ENCODE results near the gene PIK3CB.

The PIK3CB gene

GRCh38 chr3:138834596-138835396, at the start of gene PIK3CB:
Gene PIK3CB, minus strand, starts transcription at chr3:138834928. Its CDS starts 75,585 bp downstream, at chr3:138759343.
- DNase-seq (ENCODE audit: low read depth in 2 of 2), result peak; percentile 86 to 87

- no peak for DNase-seq (ENCODE audit: low read depth in 2 of 2)
Observed at GRCh38 chr3:138881233-138881632, 46.5 kb upstream of the PIK3CB start.

DNA sequence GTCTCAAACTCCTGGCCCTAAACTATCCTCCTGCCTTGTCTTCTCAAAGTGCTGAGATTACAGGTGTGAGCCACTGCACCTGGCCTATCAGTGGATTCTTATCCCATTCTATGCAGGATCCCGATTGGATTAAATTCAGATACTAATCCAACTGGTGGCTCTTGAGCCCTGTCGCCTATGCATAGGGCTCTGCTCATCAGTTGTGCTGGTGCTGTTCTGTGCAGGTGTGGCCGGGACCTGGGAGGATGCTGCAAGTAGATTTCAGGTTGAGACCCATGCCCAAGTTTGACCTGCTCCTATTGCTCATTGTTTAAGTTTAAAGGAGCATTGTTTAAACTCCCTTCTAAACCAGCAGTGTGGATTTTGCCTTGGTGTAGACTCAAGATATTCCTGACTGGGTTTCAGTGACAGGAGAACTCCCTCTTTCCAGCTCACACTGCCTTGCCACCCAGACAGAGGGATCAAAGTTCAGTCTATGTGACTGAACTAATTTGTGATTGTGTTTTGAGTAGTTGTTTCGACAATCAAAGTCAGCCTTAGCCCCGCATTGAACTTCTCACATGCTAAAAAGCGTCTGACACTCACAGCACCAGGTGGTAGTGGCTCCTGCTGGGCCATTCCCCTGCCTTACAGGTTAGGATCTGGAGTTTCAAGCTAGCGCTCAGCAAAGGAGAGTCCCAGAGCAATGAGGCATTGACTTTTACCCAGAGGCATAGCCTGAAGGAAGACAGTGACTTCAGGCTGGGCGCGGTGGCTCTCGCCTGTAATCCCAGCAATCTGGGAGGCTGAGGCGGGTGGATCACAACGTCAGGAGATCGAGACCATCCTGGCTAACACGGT, 45.0 kb upstream of the PIK3CB start:
- no peak for DNase-seq (ENCODE audit: low read depth in 2 of 2)

GRCh38 chr3:138877226-138877625, 42.5 kb upstream of the PIK3CB start:
- no peak for DNase-seq (ENCODE audit: low read depth in 2 of 2)

DNA sequence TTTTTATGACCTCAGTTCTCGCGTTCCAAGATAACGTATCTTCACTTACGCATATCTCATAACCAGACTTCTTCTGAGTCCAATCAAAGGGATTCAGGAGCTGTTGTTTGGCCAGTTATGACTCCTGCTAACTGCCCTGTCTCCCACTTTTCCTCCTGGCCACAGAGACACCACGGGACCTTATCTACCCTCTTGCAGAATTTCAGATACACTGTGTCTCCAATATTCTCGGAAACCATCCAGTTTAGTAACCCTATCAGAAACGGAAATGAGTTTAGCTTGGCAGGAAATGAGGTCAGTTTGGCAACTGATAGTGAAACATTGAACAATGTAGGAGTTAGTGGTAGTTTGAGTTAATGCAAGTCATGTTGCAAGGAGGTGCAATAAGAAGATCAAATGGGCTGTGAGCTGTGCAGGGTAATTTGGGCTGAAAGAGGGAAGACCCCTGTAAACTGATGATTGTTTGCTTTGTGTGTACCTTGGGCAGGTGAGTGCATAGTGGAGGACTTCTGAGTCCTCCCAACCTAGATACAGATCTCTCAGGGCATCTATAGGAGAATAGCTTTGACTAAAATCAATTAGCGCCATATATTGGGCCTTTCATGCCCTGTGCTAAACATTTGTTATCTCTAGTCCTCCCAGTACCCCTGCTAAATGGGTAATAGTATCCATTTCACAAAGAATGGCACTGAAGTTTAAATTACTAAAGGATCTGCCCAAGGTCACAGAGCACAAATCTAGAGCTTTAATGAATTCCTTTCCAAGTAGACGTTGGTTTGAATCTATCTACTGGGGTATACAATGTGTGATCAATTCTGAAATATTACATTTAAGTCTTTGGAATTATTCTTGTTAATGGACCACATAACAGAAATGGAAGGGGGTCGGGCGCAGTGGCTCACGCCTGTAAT, 41.3 kb upstream of the PIK3CB start:
- DNase-seq (ENCODE audit: low read depth in 2 of 2), result no peak

GRCh38 chr3:138875096-138875753, 40.5 kb upstream of the PIK3CB start:
- no peak for DNase-seq (ENCODE audit: low read depth in 2 of 2)

DNA sequence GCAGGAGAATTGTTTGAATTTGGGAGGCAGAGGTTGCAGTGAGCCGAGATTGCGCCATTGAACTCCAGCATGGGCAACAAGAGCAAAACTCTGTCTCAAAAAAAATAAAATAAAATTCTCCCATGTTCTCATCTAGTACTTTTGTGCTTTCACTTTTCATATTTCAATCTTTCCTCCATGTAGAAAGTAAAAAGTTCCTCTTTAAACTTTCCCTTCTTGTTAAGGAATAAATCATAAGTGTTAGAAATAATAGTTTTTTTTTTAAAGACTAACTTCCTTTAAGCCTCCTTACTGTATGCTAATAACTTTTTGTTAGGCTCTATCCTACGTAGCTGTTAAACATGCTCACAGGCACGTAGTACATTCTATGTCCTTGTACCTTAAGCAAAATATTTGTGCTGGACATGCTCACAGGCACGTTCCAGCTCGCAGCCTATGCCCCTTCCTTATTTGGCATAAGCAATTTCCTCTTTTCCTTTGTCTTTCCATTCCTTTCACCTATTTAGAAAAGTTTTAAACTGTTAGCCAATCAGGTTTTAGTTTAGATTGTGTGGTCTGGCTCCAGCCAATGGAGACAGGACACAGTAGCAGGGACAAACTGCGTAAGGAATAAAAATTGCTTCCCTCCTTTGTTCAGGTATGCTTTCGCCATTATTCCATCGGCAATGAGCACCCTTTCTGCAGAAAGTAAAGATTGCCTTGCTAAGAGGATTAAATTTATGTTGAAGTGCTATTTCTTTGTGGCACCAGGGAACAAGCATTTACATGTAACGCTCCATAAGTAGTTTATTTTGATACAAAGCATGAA, 38.9 kb upstream of the PIK3CB start:
- DNase-seq (ENCODE audit: low read depth in 2 of 2), result no peak

GRCh38 chr3:138872632-138873031, 37.9 kb upstream of the PIK3CB start:
- no peak for DNase-seq (ENCODE audit: low read depth in 2 of 2)

- no peak for DNase-seq (ENCODE audit: low read depth in 2 of 2)
Observed at GRCh38 chr3:138867996-138868395, 33.3 kb upstream of the PIK3CB start.

DNA sequence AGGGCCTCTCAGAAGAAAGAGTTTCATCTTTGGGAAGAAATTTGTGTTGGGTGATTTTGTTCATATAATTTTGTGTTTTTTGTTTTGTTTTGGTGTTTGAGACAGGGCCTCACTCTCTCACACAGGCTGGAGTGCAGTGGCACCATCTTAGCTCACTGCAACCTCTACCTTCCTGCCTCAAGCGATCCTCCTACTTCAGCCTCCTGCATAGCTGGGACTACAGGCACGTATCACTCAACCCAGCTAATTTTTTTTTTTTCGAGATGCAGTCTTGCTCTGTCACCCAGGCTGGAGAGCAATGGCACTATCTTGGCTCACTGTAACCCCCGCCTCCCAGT, 29.0 kb upstream of the PIK3CB start:
- DNase-seq (ENCODE audit: low read depth in 2 of 2), result no peak

GRCh38 chr3:138862924-138863775, 28.4 kb upstream of the PIK3CB start:
- DNase-seq (ENCODE audit: low read depth in 2 of 2), result no peak

DNA sequence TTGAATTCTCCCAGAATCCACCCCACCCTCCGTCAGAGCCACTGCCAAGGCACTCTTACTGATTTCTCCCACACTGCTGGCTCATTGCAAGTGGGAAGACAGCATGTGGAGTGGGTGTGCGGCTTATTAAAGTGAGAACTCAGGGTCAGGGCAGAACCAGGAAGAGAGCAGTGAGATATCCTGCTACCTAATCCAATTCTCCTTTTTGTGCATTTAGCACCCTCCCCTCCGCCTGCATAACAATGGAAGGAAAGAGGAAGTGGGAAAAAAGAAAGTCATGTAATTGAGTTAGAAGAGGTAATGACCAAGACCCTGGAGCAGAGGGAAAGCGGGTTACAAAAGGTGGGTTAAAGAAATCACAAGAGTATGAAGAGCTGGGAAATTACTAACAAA, 27.8 kb upstream of the PIK3CB start:
- DNase-seq (ENCODE audit: low read depth in 2 of 2), result no peak

DNA sequence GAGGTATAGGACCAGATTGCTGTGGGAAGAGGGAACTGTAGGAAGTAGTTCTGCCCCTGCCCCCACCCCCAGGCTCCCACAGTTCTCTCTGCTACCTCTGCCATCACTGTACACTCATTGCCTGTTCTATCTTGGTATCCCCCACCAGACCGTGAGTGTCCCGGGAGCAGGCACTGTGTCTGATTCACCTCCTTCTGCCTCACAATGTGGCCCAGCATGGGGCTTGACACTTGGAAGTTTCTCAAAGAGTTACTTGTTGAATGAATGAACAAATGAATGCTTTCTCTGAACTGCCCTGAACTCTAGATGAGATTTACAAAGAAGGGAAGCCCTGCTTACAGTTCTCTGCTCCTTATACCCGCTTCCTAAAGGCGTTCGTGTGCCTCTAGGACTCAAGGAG, 27.1 kb upstream of the PIK3CB start:
- DNase-seq (ENCODE audit: low read depth in 2 of 2), result no peak

- no peak for DNase-seq (ENCODE audit: low read depth in 2 of 2)
Observed at GRCh38 chr3:138856799-138857198, 22.1 kb upstream of the PIK3CB start.

GRCh38 chr3:138854940-138855339, 20.2 kb upstream of the PIK3CB start:
- no peak for DNase-seq (ENCODE audit: low read depth in 2 of 2)

GRCh38 chr3:138854204-138854603, 19.5 kb upstream of the PIK3CB start:
- no peak for DNase-seq (ENCODE audit: low read depth in 2 of 2)

DNA sequence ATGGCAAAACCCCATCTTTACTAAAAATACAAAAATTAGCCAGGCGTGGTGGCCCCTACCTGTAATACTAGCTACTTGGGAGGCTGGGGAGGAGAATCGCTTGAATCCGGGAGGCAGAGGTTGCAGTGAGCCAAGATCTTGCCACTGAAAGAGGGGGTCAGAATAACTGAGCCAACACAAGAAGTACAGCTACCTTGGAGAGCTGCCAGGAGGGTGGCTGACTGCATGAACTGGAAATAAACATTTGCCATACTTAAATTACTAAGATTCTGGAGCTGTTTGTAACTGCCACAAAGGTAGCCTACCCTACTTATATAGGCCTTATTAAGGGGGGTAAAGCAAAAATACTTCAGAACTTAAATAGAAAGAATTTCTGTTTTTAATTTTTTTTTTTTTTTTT, 15.4 kb upstream of the PIK3CB start:
- DNase-seq (ENCODE audit: low read depth in 2 of 2), result no peak

DNA sequence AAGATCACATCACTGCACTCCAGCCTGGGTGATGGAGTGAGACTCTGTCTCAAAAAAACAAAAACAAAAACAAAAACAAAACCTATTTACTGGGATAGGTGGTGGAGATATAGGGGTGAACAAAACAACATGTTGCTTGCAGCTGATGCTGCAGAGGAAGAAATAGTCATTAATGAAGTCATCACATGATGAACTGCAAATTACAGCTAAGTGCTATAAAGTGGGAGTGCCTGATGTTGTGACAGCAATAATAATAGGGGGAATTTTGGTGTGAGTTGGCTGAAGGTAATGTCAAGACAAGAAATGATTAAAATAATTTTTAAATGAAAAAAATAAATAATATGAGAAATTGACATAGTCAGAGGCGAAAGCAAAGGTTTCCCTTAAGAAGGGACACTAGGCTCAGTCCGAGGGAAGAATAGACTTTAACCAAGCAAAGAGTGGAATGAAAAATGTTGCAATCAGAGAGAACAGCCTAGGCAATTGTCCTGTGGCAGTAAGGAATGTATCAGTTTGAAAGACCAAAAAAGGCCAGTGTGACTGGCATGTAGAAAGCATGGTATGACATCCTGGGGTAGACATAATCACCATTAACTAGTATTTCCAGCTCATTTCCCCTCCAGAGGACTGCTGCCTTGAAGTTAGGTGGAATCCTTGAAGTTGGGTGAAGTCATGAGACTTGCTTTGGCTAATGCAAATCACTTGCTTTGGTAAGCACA, 14.7 kb upstream of the PIK3CB start:
- no peak for DNase-seq (ENCODE audit: low read depth in 2 of 2)

- DNase-seq (ENCODE audit: low read depth in 2 of 2), result no peak
Observed at GRCh38 chr3:138848696-138849095, 14.0 kb upstream of the PIK3CB start.
